ENCODE results near the gene GDF2.

DNA sequence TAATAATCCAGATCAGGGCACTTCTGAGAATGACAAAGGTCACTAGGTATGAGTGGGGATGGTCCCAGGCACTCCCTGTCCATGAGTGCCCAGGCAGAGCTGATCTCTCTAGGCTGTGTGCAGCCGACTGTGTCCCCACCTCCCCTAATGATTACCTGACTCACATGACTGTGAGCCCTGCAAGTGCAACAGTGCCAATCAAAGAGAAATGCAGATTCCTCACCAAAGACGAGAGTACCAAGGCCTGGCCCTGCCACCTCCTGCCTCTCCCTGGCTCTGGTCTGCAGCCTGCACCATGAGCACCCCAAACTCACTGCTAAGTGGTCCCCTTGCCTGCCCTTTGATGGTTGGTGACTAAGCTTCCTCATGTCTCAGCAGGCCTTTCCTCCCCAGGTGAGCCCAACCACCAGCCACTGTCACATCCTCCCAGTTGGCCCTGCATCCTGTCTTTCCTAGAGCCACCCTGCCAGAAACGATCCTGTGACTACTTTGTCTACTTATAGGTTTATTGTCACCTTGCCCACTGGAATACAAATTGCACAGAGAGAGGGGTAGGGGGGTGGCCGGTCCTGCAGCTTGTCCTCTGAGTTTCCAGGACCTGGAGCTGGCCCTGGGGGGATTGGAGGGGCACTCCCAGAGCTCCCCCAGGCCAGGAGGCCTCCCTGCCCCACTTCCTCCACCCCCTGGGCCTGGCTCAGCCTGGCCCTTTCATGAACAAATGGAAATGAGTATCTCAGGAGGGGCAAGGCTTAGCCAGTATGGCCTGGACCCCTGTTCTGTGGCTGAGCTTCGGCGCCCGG lies 44.7 kb upstream of the GDF2 start:
- TF ChIP-seq POLR2A (IDR thresholded peaks at IDR 0.05), result no peak
- TF ChIP-seq, protein P1, sequence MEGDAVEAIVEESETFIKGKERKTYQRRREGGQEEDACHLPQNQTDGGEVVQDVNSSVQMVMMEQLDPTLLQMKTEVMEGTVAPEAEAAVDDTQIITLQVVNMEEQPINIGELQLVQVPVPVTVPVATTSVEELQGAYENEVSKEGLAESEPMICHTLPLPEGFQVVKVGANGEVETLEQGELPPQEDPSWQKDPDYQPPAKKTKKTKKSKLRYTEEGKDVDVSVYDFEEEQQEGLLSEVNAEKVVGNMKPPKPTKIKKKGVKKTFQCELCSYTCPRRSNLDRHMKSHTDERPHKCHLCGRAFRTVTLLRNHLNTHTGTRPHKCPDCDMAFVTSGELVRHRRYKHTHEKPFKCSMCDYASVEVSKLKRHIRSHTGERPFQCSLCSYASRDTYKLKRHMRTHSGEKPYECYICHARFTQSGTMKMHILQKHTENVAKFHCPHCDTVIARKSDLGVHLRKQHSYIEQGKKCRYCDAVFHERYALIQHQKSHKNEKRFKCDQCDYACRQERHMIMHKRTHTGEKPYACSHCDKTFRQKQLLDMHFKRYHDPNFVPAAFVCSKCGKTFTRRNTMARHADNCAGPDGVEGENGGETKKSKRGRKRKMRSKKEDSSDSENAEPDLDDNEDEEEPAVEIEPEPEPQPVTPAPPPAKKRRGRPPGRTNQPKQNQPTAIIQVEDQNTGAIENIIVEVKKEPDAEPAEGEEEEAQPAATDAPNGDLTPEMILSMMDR (IDR thresholded peaks at IDR 0.05), result no peak

Measured in uterus (tissue), 2 donors.